ENCODE measurements around the gene RIOK3. TPM values are rescaled to one million over a fixed set of nuclear protein-coding genes. Genes with fewer than 3 reads are reported as not detected.

Gene RIOK3
- total and polyA plus RNA-seq, 2 of the 4 experiments (the other 2 are of a cell fraction) = 21.5 to 38.9 TPM

GRCh38 chr18:23451491-23451890 lies 1.6 kb upstream of the RIOK3 start:
- H4K8ac ChIP-seq (ENCODE audit: low read depth in 2 of 2, low read length in 2 of 2) = no peak overlapping the region; a peak in 1 of 4 replicates
- no peak overlapping the region for H2AK5ac ChIP-seq (ENCODE audit: low read depth, low read length)
- H2BK15ac ChIP-seq (ENCODE audit: low read depth, low read length) = no peak overlapping the region
- H4K20me1 ChIP-seq (ENCODE audit: insufficient read depth, low read length) = peaks cover 19% of the 10 kb centered on the region; the same call in 1 of the 2 replicates
- H2AFZ ChIP-seq (replicated peaks; ENCODE audit: low read length, poor library complexity) = no peak overlapping the region
- no peak overlapping the region for H3K9ac ChIP-seq (ENCODE audit: low read depth, low read length)
- no peak overlapping the region for H3K23ac ChIP-seq (ENCODE audit: low read depth, low read length)
- DNase-seq (no peak), ATAC-seq (ENCODE audit: low read depth) (no peak)
- H3K27ac ChIP-seq (ENCODE audit: insufficient read depth, low read length) = no peak overlapping the region
- no peak overlapping the region for H3K14ac ChIP-seq (replicated peaks; ENCODE audit: low read depth, low read length)
- peaks cover 3% of the 10 kb centered on the region; the same call in 1 of the 2 replicates for H3K9me1 ChIP-seq (ENCODE audit: insufficient read depth, low read length)
- intact Hi-C loops (cut with micrococcal nuclease) = no loop called here
- no peak overlapping the region for H2AK9ac ChIP-seq (replicated peaks; ENCODE audit: low read depth, low read length, poor library complexity)
- H3K4me2 ChIP-seq (ENCODE audit: low read depth, low read length) = no peak overlapping the region
- in situ Hi-C loops (cut with MboI; ENCODE audit: low sequenced_read_pairs) = no loop called here
- no peak overlapping the region for H2BK5ac ChIP-seq (ENCODE audit: low read depth, low read length, poor library complexity, severe bottlenecking)
- ChIA-PET POLR2A (ENCODE audit: unreplicated experiment) (no interaction called here), CTCF (no interaction called here)
- TF ChIP-seq RAD21 (IDR thresholded peaks at IDR 0.05; ENCODE audit: low read length) (no peak), POLR2A (IDR thresholded peaks at IDR 0.05; ENCODE audit: low read depth, low read length) (no peak), CTCF (conservative IDR thresholded peaks at IDR 0.05; ENCODE audit: low read depth, low read length) (no peak), RFX5 (IDR thresholded peaks at IDR 0.05; ENCODE audit: low read depth, low read length) (no peak)
- peaks cover 4% of the 10 kb centered on the region; the same call in 1 of the 2 replicates for H3K27me3 ChIP-seq (ENCODE audit: control insufficient read depth, insufficient read depth, low read length)
- peaks cover 4% of the 10 kb centered on the region for H3K36me3 ChIP-seq (ENCODE audit: control insufficient read depth, insufficient read depth, low read length)
- H3K56ac ChIP-seq (ENCODE audit: extremely low read depth, insufficient read depth, low read length) = no peak overlapping the region
- no peak overlapping the region for H2BK20ac ChIP-seq (ENCODE audit: low read depth, low read length)
- WGBS, 2 experiments (ENCODE audit: extremely low coverage in 2 of 2, insufficient read length in 1 of 2) = no CpG with 5 or more reads among the region's 6 CpGs
- peaks cover 1% of the 10 kb centered on the region; the same call in 1 of the 2 replicates for H3K9me3 ChIP-seq (ENCODE audit: control insufficient read depth, insufficient read depth, low read length)
- dilution Hi-C loops (cut with HindIII; ENCODE audit: low sequenced_read_pairs, unreplicated experiment) = no loop called here
- H4K5ac ChIP-seq (ENCODE audit: low read depth, low read length) = no peak overlapping the region
- no peak overlapping the region for H2BK120ac ChIP-seq (ENCODE audit: low read depth, low read length)
- BruUV-seq (replicated peaks) = no TSS peak
- H3K4me1 ChIP-seq (ENCODE audit: control insufficient read depth, insufficient read depth, low read length) = no peaks in the 10 kb centered on the region; the same call in none of the 2 replicates
- no peak overlapping the region for H3K4ac ChIP-seq (ENCODE audit: low read depth, low read length)
- no peak overlapping the region for H4K91ac ChIP-seq (ENCODE audit: insufficient read depth, low read depth, low read length)
- H3K18ac ChIP-seq (ENCODE audit: low read depth, low read length) = no peak overlapping the region
- H3K79me1 ChIP-seq (ENCODE audit: low read depth in 1 of 2, low read length in 2 of 2) = peaks cover 2 to 14% of the 10 kb centered on the region in 2 experiments; a peak in 3 of 4 replicates
- no peak overlapping the region for H3K4me3 ChIP-seq (ENCODE audit: insufficient read depth, low read depth, low read length)
